K562 (cell line): ENCODE data around the gene PLXDC1. TPM values are rescaled to one million over a fixed set of nuclear protein-coding genes. Genes with fewer than 3 reads are reported as not detected.
A peak's percentile ranks its signal among the peaks of the same experiment; 100 is the strongest.

Source experiments
- ATF1 ChIP-seq, 2 experiments: fragments of 450-650 bp in 1 of 2; IDR thresholded peaks; 2 replicates each; pipeline ENCODE4 v1.6.1; 2016; ENCODE audit warnings: missing compliant biosample characterization in 1 of 2, missing genetic modification characterization in 1 of 2
- BACH1 ChIP-seq: fragments of 200-800 bp; sonication (Bioruptor generic); IDR thresholded peaks from 2 replicates; pipeline ENCODE4 v1.6.1; 2016; ENCODE audit warnings: missing genetic modification characterization, missing compliant biosample characterization
- CREB3L1 ChIP-seq: fragments of 450-650 bp; IDR thresholded peaks from 2 replicates; pipeline ENCODE4 v1.6.1; 2014; ENCODE audit warnings: low read depth, mild to moderate bottlenecking, moderate library complexity, borderline replicate concordance
- EGR1 ChIP-seq: fragments of 450-650 bp; conservative IDR thresholded peaks from 2 replicates; pipeline ENCODE4 v1.6.1; 2017; ENCODE audit warnings: mild to moderate bottlenecking
- ETS1 ChIP-seq: conservative IDR thresholded peaks from 2 replicates; pipeline ENCODE4 v1.6.1; 2011; ENCODE audit warnings: low read depth, mild to moderate bottlenecking, low read length; ENCODE audit not compliant: control insufficient read depth
- GABPA ChIP-seq: fragments of 200-800 bp; sonication (Bioruptor generic); conservative IDR thresholded peaks from 2 replicates; pipeline ENCODE4 v1.6.1; 2016; ENCODE audit warnings: low read depth, missing genetic modification characterization, missing compliant biosample characterization
- GABPB1 ChIP-seq: sonication (generic); formaldehyde crosslinking; IDR thresholded peaks from 2 replicates; pipeline ENCODE4 v1.8.0; 2022; ENCODE audit warnings: mild to moderate bottlenecking, missing genetic modification reagents
- HDGF ChIP-seq: fragments of 450-650 bp; IDR thresholded peaks from 2 replicates; pipeline ENCODE4 v1.6.1; 2016
- HES1 ChIP-seq: fragments of 450-650 bp; IDR thresholded peaks from 2 replicates; pipeline ENCODE4 v1.6.1; 2016; ENCODE audit warnings: low read depth, mild to moderate bottlenecking, moderate library complexity
- KLF6 ChIP-seq: fragments of 250-450 bp; sonication (Bioruptor Pico); IDR thresholded peaks from 2 replicates; pipeline ENCODE4 v1.4.0; 2020; ENCODE audit warnings: mild to moderate bottlenecking, moderate library complexity, borderline replicate concordance
- PHB2 ChIP-seq: fragments of 450-650 bp; IDR thresholded peaks from 2 replicates; pipeline ENCODE4 v1.6.1; 2017; ENCODE audit warnings: low read depth
- PHF20 ChIP-seq: fragments of 450-650 bp; IDR thresholded peaks from 2 replicates; pipeline ENCODE4 v1.6.1; 2018; ENCODE audit not compliant: partially characterized antibody
- POLR2A ChIP-seq: fragments of 450-650 bp; conservative IDR thresholded peaks from 2 replicates; pipeline ENCODE4 v1.6.1; 2016
- PRDM10 ChIP-seq: fragments of 450-650 bp; IDR thresholded peaks from 2 replicates; pipeline ENCODE4 v1.6.1; 2018; ENCODE audit not compliant: partially characterized antibody
- SMAD4 ChIP-seq: fragments of 250-450 bp; sonication (Bioruptor Pico); conservative IDR thresholded peaks from 2 replicates; pipeline ENCODE4 v1.8.0; 2021; ENCODE audit warnings: inconsistent platforms, mild to moderate bottlenecking, moderate library complexity
- TBL1XR1 ChIP-seq, 2 experiments: IDR thresholded peaks; 2 replicates each; pipeline ENCODE4 v1.6.1; 2012; ENCODE audit warnings: improper control_type of control experiment in 2 of 2, low read length in 2 of 2, mild to moderate bottlenecking in 1 of 2
- ZBTB1 ChIP-seq: sonication (generic); formaldehyde crosslinking; IDR thresholded peaks from 2 replicates; pipeline ENCODE4 v1.8.1; 2023; ENCODE audit warnings: missing genetic modification reagents, low read depth, mild to moderate bottlenecking, borderline replicate concordance
- ZNF263 ChIP-seq: sonication (generic); formaldehyde crosslinking; IDR thresholded peaks from 2 replicates; pipeline ENCODE4 v1.8.0; 2022; ENCODE audit warnings: mild to moderate bottlenecking, missing genetic modification reagents, borderline replicate concordance
- polyA plus RNA-seq, 8 experiments: library from polyadenylated mRNA; depleted of rRNA in 4 of 8; stranded (reverse) in 5 of 8; unstranded in 3 of 8; fragments of >200 nt; fragmentation: Nextera tagmentation in 2 of 8; fragmentation: Illumina TruSeq in 1 of 8; extraction: Ambion mirVana in 2 of 8; extraction: Trizol in 1 of 8; gene quantifications; 2 replicates each; pipeline versions ENCODE4 v1.2.1 to v1.2.3, GENCODE V29; 2011 to 2014; ENCODE audit warnings: inconsistent platforms in 1 of 8, missing spikeins in 1 of 8
- total RNA-seq, 7 experiments: library from RNA; depleted of rRNA in 6 of 7; stranded (reverse); fragments of >200 nt in 6 of 7; fragmentation: Illumina TruSeq in 2 of 7; extraction: Trizol in 2 of 7; gene quantifications; 2 replicates each; pipeline versions ENCODE4 v1.2.1 to v1.2.3, GENCODE V29; 2011 to 2021; ENCODE audit warnings: low replicate concordance in 1 of 7
- TF ChIP-seq, protein P1 (sequence below): IDR thresholded peaks from 2 replicates; pipeline ENCODE4 v1.6.1; 2014; ENCODE audit warnings: antibody characterized with exemption

The PLXDC1 gene
- total and polyA plus RNA-seq, 9 of the 15 experiments (the other 6 are each of a cell fraction or from before 2014, with no cell fraction given) = not detected

DNA sequence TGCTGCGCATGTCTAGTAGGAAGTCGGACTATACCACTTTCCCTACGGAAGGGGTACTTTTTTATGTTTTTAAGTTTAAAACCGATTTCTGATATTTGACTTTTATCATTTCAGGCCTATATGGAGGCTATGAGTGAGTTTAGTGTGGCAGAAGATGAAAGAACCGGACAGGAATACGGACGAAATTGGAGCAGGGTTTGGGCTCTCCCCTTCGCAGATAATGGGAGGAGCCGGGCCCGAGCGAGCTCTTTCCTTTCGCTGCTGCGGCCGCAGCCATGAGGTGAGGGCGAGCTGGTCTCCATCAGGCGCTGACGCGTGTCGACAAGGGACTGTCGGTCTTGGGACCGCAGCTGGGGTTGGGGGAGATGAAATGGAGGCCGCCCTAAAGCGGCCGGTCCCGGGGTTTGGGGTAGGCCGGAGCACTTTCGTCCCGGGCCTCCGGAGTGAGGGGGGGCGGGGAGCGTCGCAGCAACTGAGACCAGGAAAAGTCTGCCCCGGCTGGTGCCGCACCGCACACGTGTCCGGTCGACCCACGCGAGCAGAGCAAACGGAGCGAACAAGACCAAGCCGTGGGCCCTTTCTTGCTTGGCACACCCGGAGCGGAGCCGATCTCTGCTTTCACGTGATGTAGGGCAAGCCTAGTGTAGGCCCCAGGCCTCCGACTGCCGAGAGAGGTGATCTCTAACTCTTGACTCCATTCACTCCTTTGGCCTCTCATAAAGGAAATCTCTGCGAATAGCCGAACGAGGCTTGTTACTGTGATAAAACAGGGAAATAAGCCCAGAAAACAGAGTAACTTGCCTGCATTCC is 48.8 kb upstream of the PLXDC1 start, which contains the start of gene RPL19 (continued):
- TF ChIP-seq PRDM10 = peak; percentile 100
- TF ChIP-seq KLF6 (CRISPR knock-in tag) = no peak
- peak; percentile 85 for TF ChIP-seq GABPA
- no peak for TF ChIP-seq EGR1
- TF ChIP-seq PHB2 = no peak
- no peak for TF ChIP-seq TBL1XR1 (IDR thresholded peaks at IDR 0.05; ENCODE audit: low read length in 2 of 2)
- no peak for TF ChIP-seq HES1
- no peak for TF ChIP-seq SMAD4 (CRISPR knock-in tag)
- peak; percentile 63; the same call in 1 of the 2 replicates for TF ChIP-seq CREB3L1
- TF ChIP-seq ETS1 = peak; percentile 80
- peak; percentile 32 for TF ChIP-seq PHF20
- peak; percentile 46; the same call in 1 of the 2 replicates for TF ChIP-seq ZNF263 (CRISPR knock-in tag)
- no peak for TF ChIP-seq ATF1 (CRISPR knock-in tag; IDR thresholded peaks at IDR 0.05)
- TF ChIP-seq ATF1 (tag; IDR thresholded peaks at IDR 0.05) = 0 out of 2 replicates have a peak, but pooled peaks have one; percentile 27
- TF ChIP-seq GABPB1 (CRISPR knock-in tag) = peak; percentile 22; the same call in 1 of the 2 replicates
- TF ChIP-seq, protein P1, sequence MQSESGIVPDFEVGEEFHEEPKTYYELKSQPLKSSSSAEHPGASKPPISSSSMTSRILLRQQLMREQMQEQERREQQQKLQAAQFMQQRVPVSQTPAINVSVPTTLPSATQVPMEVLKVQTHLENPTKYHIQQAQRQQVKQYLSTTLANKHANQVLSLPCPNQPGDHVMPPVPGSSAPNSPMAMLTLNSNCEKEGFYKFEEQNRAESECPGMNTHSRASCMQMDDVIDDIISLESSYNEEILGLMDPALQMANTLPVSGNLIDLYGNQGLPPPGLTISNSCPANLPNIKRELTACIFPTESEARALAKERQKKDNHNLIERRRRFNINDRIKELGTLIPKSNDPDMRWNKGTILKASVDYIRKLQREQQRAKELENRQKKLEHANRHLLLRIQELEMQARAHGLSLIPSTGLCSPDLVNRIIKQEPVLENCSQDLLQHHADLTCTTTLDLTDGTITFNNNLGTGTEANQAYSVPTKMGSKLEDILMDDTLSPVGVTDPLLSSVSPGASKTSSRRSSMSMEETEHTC = no peak
- TF ChIP-seq BACH1 (tag) = peak; percentile 20; the same call in 1 of the 2 replicates
- no peak for TF ChIP-seq ZBTB1
- TF ChIP-seq POLR2A = peak; percentile 99
- no peak for TF ChIP-seq HDGF
